Mononuclear cell (primary cell): ENCODE measurements around the gene ATAT1. TPM values are rescaled to one million over a fixed set of nuclear protein-coding genes. Genes with fewer than 3 reads are reported as not detected.

Source experiments
- H3K27me3 ChIP-seq: 2 replicates; pipeline ENCODE4 v1.6.0; 2011; ENCODE audit warnings: low read length, control low read depth; ENCODE audit not compliant: insufficient read depth
- H3K4me1 ChIP-seq: 2 replicates; pipeline ENCODE4 v1.5.1; 2011; ENCODE audit warnings: mild to moderate bottlenecking, low read length, control low read depth; ENCODE audit not compliant: insufficient read depth
- H3K4me3 ChIP-seq: 2 replicates; pipeline ENCODE4 v1.5.1; 2011; ENCODE audit warnings: mild to moderate bottlenecking, low read length, moderate library complexity
- H3K9me3 ChIP-seq: 2 replicates; pipeline ENCODE4 v1.5.1; 2011; ENCODE audit warnings: low read depth, mild to moderate bottlenecking, control low read depth, low read length
- total RNA-seq: library from RNA; depleted of rRNA; stranded (reverse); fragments of >200 nt; gene quantifications from one replicate; pipeline ENCODE4 v1.2.3, GENCODE V29; 2012

Gene ATAT1
- total RNA-seq, 1 donor: 0.94 TPM

GRCh38 chr6:30691208-30691847 is 64.7 kb downstream of the ATAT1 start:
- H3K4me3 ChIP-seq: peak overlapping the region; percentile 68
- no peaks in the 10 kb centered on the region for H3K9me3 ChIP-seq
- no peaks in the 10 kb centered on the region for H3K27me3 ChIP-seq

More at GRCh38 chr6:30691208-30691847, 64.7 kb downstream of the ATAT1 start:
- peaks cover 39% of the 10 kb centered on the region for H3K4me1 ChIP-seq

Other genes starting within 250 kb of the ATAT1 start
- 1,812 TPM for gene HLA-E, start 137.4 kb upstream of the ATAT1 start, total RNA-seq
- 40.8 TPM for gene GNL1, start 70.4 kb upstream of the ATAT1 start, total RNA-seq
- 6.8 TPM for gene PRR3, start 69.6 kb upstream of the ATAT1 start, total RNA-seq
- 30.5 TPM for gene ABCF1, start 55.4 kb upstream of the ATAT1 start, total RNA-seq
- gene PPP1R10, start 9.6 kb upstream of the ATAT1 start, total RNA-seq: 166 TPM
- gene MRPS18B, start 9.0 kb upstream of the ATAT1 start, total RNA-seq: 31.3 TPM
- gene C6orf136, start 20.3 kb downstream of the ATAT1 start, total RNA-seq: 12.5 TPM
- gene DHX16, start 46.1 kb downstream of the ATAT1 start, total RNA-seq: 8.2 TPM
- 81.8 TPM for gene PPP1R18, start 59.8 kb downstream of the ATAT1 start, total RNA-seq
- gene NRM, start 64.1 kb downstream of the ATAT1 start, total RNA-seq: 4.5 TPM
- 6.4 TPM for gene MDC1, start 90.4 kb downstream of the ATAT1 start, total RNA-seq
- 99.5 TPM for gene TUBB, start 93.5 kb downstream of the ATAT1 start, total RNA-seq
- 68.1 TPM for gene FLOT1, start 115.8 kb downstream of the ATAT1 start, total RNA-seq
- gene IER3, start 117.7 kb downstream of the ATAT1 start, total RNA-seq: 546 TPM